ENCODE results near the gene SIT1.

Gene SIT1

DNA sequence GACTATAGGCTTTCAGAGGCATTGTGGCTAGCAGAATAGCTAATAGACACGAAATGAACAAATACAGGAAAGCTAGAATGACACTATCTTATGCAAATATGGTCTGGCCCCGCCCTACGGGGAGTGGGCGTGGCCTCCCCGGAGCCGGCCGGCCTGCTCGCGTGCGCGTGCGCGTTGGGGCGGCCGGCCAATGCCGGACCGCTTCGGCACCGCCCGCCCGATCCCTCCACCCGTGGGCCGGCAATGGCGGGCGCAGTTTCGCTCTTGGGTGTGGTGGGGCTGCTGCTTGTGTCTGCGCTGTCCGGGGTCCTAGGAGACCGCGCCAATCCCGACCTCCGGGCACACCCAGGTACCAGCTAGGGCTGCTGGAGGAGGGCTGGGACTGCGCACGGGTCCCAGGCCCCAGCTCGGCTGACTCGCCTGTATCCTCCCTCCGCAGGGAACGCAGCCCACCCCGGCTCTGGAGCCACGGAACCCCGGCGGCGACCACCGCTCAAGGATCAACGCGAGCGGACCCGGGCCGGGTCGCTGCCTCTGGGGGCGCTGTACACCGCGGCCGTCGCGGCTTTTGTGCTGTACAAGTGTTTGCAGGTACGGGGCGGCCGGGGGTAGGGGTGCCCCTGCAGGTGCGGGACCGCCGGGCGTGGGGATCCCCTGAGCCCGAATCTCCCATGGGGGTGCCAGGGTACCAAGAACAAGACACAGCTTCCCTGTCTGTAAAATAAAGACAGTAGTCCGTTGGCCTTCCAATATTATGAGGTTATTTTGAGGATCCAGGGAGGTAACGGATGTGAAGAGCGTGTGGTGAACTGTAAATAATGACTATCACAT, 7.6 kb upstream of the SIT1 start, which contains the start of gene CCDC107:
TSS of gene CCDC107 (plus strand) at position 156 of the 831 bp plus-strand sequence. CDS start at position 244, 88 bp downstream.
- Histone ChIP-seq H2AFZ (ENCODE audit: low read length) (no peak within 1 kb of the TSS), H3K4me1 (ENCODE audit: insufficient read depth, low read length, severe bottlenecking) (peaks cover 57% of the 10 kb centered on the region), H3F3A (ENCODE audit: insufficient read depth, low read length) (no peaks in the 10 kb centered on the region), H3K9me3 (ENCODE audit: low read length) (no peaks in the 10 kb centered on the region), H3K4me2 (ENCODE audit: low read length) (peak within 1 kb of the TSS; percentile 91), H3K9ac (ENCODE audit: low read length) (peak within 1 kb of the TSS; percentile 97), H3K79me2 (ENCODE audit: insufficient read depth, low read length) (no peaks in the 10 kb centered on the region), H3K4me3 (ENCODE audit: low read depth, low read length, poor library complexity, severe bottlenecking) (peak within 1 kb of the TSS; percentile 90), H3K36me3 (ENCODE audit: insufficient read depth, low read length) (peaks cover 33% of the 10 kb centered on the region; the same call in 1 of the 2 replicates), H4K20me1 (ENCODE audit: insufficient read depth, low read length) (no peaks in the 10 kb centered on the region), H3K9me2 (ENCODE audit: low read depth, low read length) (no peaks in the 10 kb centered on the region), H3K27ac (ENCODE audit: low read depth, low read length, poor library complexity, severe bottlenecking) (peak within 1 kb of the TSS; percentile 76), H3K27me3 (ENCODE audit: insufficient read depth, low read length) (no peaks in the 10 kb centered on the region)
- TF ChIP-seq, protein P1, sequence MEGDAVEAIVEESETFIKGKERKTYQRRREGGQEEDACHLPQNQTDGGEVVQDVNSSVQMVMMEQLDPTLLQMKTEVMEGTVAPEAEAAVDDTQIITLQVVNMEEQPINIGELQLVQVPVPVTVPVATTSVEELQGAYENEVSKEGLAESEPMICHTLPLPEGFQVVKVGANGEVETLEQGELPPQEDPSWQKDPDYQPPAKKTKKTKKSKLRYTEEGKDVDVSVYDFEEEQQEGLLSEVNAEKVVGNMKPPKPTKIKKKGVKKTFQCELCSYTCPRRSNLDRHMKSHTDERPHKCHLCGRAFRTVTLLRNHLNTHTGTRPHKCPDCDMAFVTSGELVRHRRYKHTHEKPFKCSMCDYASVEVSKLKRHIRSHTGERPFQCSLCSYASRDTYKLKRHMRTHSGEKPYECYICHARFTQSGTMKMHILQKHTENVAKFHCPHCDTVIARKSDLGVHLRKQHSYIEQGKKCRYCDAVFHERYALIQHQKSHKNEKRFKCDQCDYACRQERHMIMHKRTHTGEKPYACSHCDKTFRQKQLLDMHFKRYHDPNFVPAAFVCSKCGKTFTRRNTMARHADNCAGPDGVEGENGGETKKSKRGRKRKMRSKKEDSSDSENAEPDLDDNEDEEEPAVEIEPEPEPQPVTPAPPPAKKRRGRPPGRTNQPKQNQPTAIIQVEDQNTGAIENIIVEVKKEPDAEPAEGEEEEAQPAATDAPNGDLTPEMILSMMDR (IDR thresholded peaks at IDR 0.05; ENCODE audit: low read length): peak; percentile 77
- no peak for TF ChIP-seq EZH2 (IDR thresholded peaks at IDR 0.05; ENCODE audit: borderline replicate concordance, low read length)

DNA sequence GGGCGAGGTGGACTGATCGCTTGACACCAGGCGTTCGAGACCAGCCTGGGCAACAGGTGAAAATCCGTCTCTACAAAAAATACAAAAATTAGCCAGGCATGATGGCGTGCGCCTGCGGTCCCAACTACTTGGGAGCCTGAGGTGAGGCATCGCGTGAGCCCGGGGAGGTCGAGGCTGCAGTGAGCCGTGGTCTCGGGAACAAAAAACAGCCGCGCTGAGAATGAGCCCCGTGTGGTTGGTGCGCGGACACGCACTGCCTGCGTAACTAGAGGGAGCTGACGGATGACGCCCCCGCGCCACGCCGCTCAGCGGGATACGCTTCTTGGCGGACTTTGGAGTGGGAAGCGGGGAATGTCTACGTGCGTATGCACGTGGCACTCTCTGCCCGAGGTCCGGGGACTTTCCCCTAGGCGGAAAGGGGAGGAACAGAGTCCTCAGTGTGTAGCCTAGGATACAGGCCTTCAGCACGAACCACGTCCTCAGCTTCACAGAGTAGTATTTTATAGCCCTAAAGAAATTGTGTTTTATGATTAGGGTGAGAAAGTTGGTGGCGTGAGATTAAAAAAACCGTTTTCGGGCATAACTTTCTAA, 6.9 kb upstream of the SIT1 start, which contains the start of gene RMRP:
TSS of gene RMRP (minus strand) at position 474 of the 591 bp plus-strand sequence.
- Histone ChIP-seq H3K4me3 (ENCODE audit: low read depth, low read length, poor library complexity, severe bottlenecking) (peak within 1 kb of the TSS; percentile 90), H3K4me2 (ENCODE audit: low read length) (peak within 1 kb of the TSS; percentile 91), H3K4me1 (ENCODE audit: insufficient read depth, low read length, severe bottlenecking) (peaks cover 50% of the 10 kb centered on the region), H3F3A (ENCODE audit: insufficient read depth, low read length) (no peaks in the 10 kb centered on the region), H3K27ac (ENCODE audit: low read depth, low read length, poor library complexity, severe bottlenecking) (peak within 1 kb of the TSS; percentile 76), H4K20me1 (ENCODE audit: insufficient read depth, low read length) (no peaks in the 10 kb centered on the region), H3K79me2 (ENCODE audit: insufficient read depth, low read length) (no peaks in the 10 kb centered on the region), H3K9ac (ENCODE audit: low read length) (peak within 1 kb of the TSS; percentile 97), H2AFZ (ENCODE audit: low read length) (no peak within 1 kb of the TSS), H3K27me3 (ENCODE audit: insufficient read depth, low read length) (no peaks in the 10 kb centered on the region), H3K9me2 (ENCODE audit: low read depth, low read length) (no peaks in the 10 kb centered on the region), H3K36me3 (ENCODE audit: insufficient read depth, low read length) (peaks cover 26% of the 10 kb centered on the region; the same call in 1 of the 2 replicates), H3K9me3 (ENCODE audit: low read length) (no peaks in the 10 kb centered on the region)
- TF ChIP-seq, protein P1 (IDR thresholded peaks at IDR 0.05; ENCODE audit: low read length): peak; percentile 5; the same call in 1 of the 2 replicates
- TF ChIP-seq EZH2 (IDR thresholded peaks at IDR 0.05; ENCODE audit: borderline replicate concordance, low read length): no peak

DNA sequence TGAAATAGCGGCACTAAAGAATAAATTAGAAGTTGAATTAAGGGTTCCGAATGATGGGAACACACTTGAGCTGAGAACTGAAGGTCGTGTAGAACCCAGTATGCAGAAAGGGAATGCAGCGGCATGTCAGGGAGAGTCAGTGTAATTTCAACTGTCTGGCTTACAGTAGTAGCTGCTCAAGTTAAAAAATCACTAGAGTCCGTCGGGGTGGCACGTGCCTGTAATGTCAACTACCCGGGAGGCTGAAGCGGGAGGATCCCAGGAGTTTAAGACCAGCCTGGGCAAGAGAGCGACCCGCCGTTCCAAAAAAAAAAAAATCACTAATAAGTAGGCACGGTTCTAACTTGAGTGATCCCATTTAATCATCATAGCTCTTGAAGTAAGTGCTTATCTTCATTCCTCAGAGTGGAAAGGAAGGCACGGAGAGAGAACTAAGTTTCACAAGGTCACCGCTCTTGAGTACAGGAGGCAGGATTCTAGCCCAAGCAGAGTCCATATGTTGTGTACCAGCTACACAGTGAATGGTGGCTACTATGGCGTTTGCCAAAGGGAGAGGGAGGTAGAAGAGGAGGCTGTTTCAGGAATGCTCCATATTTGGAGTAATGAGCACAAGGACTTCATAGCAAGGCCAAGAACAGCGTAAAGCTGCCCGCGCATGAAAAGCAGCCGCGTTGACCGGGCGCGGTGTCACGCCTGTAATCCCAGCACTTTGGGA, 6.3 kb upstream of the SIT1 start:
- Histone ChIP-seq H3F3A (ENCODE audit: insufficient read depth, low read length) (no peaks in the 10 kb centered on the region), H3K4me3 (ENCODE audit: low read depth, low read length, poor library complexity, severe bottlenecking) (peak overlapping the region; percentile 90), H3K9ac (ENCODE audit: low read length) (peak overlapping the region; percentile 31; the same call in 1 of the 2 replicates), H3K27me3 (ENCODE audit: insufficient read depth, low read length) (no peaks in the 10 kb centered on the region), H3K4me2 (ENCODE audit: low read length) (peak overlapping the region; percentile 91), H2AFZ (ENCODE audit: low read length) (no peak overlapping the region), H3K4me1 (ENCODE audit: insufficient read depth, low read length, severe bottlenecking) (peaks cover 48% of the 10 kb centered on the region), H3K9me2 (ENCODE audit: low read depth, low read length) (no peaks in the 10 kb centered on the region), H3K27ac (ENCODE audit: low read depth, low read length, poor library complexity, severe bottlenecking) (peak overlapping the region; percentile 76), H3K79me2 (ENCODE audit: insufficient read depth, low read length) (no peaks in the 10 kb centered on the region), H3K36me3 (ENCODE audit: insufficient read depth, low read length) (peaks cover 19% of the 10 kb centered on the region; the same call in 1 of the 2 replicates), H3K9me3 (ENCODE audit: low read length) (no peaks in the 10 kb centered on the region), H4K20me1 (ENCODE audit: insufficient read depth, low read length) (no peaks in the 10 kb centered on the region)
- TF ChIP-seq, protein P1 (IDR thresholded peaks at IDR 0.05; ENCODE audit: low read length): no peak
- TF ChIP-seq EZH2 (IDR thresholded peaks at IDR 0.05; ENCODE audit: borderline replicate concordance, low read length): no peak
